HG02938 (cell line): Measurements from ENCODE around the gene HAP1.

Experiments
- ATAC-seq: cut with Tn5 transposase; IDR thresholded peaks from one replicate; pipeline ENCODE4 v1.9.1; 2021; ENCODE audit warnings: mild to moderate bottlenecking, moderate library complexity; ENCODE audit not compliant: unreplicated experiment

Gene HAP1

DNA sequence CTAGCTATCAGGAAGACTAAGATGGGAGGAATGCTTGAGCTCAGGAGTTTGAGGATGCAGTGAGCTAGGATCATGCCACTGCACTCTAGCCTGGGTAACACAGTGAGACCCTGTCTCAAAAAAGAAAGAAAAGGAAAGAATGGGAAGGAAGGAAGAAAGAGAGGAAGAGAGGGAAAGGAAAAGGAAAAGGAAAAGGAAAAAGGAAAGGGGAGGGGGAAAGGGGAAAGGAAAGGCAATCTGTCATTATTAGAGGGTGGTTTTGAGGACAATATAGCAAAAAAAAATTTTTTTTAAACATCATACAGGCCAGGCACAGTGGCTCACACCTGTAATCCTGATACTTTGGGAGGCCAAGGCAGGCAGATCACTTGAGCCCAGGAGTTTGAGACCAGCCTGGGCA is 31.7 kb upstream of the HAP1 start:
- no peak for ATAC-seq

DNA sequence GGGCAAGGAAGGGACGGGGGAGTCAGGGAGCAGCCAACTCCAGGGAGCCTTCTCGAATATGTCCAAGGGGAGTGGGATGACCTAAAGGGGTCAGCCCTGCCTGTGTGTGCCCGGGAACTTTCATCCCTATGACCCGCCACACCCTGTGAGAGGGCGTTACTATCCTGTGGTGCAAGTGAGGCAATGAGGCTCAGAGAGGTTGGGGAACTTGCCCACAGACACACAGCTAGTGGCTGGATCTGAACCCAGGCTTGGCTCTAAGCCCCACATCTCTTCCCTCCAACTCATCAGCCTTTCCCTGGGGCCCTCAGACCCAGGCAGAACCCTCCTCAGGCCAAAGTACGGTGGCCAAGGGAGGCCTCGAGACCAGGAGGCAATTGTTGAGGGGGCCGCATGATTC is 28.9 kb upstream of the HAP1 start:
- ATAC-seq: no peak

DNA sequence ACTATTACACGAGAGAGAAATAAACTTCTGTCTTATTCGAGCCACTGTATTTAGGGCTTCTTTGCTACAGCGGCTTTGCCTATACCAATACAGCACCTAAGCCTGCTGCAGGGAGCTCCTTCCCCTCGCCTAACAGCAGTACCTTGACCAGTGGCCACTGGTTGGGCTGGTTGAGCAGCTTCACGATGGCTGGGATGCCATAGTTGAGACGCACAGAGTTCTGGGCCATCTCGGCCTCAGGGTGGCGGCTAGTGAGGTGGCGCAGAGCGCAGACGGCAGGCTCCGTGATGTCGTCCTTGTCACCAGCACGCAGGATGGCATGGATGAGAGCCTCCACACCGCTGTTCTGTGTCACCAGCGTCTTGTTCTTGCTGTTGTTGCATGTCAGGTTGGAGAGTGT is 28.4 kb upstream of the HAP1 start:
- no peak for ATAC-seq

DNA sequence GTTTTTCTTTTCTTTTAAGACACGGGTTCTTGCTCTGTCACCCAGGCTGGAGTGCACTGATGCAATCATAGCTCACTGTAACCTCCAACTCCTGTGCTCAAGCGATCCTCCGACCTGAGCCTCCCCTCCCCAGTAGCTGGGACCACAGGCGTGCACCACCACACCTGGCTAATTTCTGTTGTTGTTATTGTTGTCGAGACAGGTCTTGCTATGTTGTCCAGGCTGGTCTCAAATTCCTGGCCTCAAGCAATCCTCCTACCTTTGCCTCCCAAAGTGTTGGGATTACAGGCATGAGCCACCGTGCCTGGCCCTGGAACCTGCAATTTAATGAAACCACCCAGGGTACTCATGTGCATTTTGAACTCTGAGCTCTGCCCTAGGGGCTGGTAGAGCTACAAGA is 27.9 kb upstream of the HAP1 start:
- ATAC-seq: no peak

DNA sequence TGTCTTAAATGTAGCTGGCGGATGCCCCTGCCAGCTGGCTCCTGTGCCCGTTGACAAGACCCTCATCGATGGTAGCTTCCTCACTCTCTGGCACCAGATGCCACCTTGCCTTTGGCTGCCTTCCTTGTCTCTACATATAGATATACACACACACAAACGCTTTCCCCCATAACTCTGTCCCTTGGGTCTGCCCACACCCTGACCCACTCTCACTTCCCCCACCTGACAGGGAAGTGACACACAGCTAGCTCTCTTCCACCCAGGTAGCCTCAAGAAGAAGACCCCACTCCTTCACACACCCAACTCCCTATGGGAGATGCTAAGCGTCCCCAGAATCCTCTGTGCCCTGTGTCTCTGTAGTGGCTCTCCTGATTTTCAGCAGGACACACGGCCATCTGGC is 26.4 kb upstream of the HAP1 start:
- ATAC-seq: no peak

DNA sequence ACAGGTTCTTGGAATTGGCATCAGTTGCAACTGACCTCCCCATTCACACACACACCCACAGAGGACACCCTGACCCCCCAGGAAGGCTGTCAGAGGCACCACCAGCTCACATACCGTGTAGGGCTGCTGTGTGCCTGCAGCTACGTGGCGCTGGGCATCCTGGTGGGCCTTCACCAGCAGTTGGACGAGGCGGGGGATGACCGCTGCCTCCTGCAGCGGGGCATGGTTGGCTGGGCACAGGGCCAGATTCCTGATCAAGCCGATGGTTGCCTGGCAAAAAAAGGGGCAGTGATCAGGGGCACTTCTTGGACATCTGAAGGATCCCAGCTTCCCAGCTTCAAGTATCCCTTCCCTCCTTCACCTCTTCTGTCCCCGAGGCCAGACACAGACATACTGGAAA is 24.2 kb upstream of the HAP1 start:
- ATAC-seq: no peak

DNA sequence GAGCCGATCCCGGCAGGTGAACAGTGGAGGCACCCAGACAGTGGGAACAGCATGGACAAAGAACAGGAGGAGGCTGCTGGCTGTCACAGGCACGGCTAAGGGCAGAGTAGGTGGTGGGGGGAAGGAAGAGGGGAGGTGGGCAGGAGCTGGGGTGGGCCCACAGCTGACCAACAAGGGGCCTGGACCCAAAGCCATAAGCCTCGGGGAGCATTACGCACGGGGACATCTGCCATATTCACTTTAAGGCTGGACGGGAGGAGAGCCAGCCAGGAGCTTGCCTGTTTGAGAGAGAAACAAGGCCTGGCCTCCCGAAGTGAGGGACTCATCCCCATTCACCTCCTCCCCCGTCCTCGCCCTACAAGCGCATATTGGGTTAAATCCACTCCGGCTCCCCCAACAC is 19.6 kb upstream of the HAP1 start:
- ATAC-seq: no peak

DNA sequence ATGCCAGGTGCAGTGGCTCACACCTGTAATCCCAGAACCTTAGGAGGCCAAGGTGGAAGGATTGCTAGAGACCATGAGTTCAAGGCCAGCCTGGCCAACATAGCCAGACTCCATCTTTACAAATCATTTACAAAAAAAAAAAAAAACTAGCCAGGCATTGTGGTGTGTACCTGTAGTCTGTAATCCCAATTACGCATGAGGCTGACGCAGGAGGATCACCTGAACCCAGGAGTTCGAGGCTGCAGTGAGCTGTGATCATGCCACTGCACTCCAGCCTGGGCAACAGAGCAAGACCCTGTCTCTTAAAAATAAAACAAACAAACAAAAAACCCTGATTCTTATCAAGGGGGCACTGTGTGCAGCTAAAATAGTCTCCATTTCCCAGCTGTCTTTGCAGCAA is 16.8 kb upstream of the HAP1 start:
- ATAC-seq: no peak

DNA sequence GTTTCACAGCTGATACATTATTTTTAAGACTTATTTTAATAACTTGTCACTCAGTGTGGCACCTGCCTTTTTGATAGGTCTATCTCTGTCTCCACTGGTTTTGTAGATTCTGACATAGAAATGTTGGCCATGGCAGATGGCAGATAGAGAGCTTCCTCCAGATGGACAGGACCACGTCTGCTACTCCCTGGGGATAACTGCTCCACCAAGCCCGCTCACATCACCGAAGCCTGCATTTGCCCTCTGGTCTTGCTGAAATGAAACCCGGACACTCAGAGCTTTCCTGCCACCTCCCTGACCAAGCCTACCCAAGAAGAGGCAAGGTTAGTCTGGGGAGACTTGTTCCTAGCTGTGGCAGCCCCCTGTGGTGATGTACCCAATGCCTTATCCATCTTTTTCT is 16.4 kb upstream of the HAP1 start:
- no peak for ATAC-seq

DNA sequence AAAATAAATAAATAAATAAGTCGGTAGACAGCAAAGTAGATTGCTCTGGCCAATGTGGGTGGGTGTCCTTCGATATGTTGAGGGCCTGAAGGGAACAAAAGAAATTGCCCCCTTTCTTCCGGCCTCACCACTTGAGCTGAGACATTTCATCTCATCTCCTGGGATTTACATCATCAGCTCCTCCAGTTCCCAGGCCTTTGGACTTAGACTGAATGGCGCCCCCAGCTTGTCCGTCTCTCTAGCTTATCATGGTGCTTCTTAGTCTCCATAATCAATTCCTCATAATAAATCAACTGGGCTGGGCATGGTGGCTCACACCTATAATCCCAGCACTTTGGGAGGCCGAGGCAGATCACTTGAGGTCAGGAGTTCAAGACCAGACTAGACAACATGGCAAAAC is 13.8 kb upstream of the HAP1 start:
- ATAC-seq: no peak

DNA sequence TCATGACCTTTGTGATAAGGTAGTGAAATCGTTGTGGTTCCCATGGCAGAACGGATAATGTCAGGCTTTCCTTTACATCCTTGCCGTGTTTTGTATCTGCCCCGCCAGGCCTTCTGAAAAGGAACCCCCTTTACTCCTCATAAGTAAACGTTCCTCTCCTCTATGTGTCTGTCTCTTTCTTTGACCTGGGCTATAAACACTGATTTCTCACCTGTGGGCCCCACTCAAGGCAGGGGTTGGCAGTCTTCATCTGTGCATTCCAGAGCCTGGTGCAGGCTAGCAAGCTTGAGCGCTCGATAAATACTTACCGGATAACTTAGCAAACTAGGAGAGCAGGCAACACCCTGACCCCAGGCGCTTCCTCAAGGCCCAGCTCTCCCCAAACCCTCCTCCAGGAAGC is 7.3 kb upstream of the HAP1 start:
- ATAC-seq: no peak

DNA sequence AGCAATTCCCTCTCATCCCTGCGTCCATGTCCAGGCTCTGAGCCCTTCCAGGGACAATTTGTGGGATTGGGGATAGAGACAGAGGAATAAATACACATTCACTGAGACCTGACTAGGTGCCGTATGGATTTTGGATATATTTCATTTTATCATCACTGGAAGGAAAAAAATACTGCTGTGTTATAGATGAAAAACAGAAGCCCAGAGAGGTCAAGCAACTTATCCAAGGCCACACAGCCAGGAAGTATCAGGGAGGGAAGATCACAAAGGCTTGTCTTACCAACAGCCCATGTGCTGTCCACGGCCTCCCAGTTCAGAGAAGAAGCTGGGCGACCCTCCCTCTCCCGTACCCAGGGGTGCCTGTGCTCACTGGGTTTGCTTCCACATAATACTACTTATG is 6.1 kb upstream of the HAP1 start:
- no peak for ATAC-seq

DNA sequence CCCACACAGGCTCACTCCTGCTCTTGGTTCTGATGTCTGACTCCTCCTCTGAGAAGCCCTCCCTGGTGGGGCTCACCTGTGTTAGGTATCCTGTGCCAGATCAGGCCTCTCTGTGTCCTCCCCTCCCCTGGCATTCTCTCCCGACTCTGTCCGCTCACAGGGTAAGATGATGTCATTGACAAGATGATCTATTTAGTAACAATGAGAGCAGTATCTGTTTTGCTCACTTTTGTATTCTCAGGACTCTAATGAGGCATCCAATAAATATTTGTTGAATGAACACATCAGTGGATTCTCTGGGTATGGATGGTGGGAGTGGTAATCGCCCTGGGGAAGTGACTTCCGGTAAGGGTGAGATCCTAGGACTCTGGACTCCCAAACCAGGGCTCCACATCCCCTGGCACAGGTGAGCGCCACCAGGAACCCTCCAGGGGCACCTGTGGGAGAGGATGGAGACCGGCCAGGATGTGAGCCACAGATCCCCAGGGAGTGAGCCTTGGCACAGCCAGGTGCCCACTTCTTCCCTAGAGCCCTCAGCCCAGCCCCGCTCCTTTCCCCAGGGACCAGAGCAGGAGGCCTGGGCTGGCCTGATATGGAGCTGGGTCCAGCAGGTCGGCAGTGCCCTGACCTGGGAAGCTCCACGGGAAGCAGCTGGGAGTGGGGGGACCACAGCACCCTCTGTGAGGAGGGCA is 5.4 kb upstream of the HAP1 start:
- ATAC-seq: no peak

DNA sequence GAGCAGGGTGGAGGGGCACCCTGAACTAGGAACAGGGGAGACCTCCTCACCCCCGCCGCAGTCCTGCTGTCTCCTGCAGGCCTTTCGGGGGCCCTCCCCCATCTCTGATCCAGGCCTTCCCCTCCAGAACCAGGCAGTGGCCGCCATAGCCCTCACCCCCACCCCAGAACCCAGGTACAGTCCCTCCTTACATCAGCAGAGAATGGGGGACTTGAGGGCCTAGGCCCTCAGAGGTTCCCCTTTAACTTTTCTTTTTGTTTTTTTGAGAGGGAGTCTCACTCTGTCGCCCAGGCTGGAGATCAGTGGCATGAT is 4.3 kb upstream of the HAP1 start:
- no peak for ATAC-seq

DNA sequence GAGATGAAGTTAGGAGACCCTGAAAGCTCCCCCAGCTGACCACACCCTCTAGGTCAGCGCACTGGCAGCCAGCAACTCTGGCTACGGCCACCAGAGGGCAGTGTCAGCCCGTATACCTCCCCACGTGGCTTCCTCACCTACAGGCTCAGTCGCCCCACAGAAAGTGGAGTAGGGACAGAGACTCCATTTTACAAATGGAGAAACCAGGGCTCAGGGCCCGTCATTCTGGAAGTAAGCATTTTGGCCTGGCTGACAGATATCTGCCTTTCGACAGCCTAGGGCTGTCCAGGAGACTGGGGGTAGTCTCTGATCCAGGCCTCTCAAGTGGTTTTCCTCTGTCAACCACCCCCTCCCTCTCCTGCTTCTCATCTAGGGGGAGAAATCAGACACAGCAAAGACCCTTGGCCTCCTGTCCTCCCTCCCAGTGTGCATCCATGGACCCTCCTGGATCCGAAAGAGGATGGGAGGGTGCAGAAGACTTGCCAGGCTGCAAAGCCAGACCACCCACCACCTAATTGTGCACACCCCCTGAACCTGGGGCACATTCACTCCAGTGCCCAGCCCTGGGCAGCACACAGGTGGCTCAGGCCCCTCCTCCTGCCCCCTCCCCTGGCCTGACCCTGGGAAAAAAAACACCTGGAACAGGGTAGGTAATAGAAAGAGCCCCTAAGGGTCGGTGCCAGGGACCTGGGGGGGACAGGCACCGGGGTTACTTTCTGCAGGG is 3.8 kb upstream of the HAP1 start:
- ATAC-seq: no peak

DNA sequence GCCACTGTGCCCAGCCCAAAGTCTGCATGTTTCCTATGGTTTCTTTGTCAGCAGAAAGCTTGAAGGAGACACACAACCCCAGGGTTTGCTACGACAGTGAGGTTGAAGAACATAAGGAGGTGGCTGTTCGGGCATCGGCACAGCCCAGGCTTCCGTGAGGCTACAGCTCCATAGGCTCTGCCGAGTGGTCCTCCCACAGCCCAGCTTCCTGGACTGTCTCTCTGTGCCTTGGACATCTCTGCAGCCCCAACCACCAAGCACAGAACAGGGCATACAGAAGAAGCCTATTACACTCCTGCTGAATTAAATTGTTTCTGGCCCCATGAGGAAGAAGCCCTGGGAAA is 3.2 kb upstream of the HAP1 start:
- ATAC-seq: no peak

DNA sequence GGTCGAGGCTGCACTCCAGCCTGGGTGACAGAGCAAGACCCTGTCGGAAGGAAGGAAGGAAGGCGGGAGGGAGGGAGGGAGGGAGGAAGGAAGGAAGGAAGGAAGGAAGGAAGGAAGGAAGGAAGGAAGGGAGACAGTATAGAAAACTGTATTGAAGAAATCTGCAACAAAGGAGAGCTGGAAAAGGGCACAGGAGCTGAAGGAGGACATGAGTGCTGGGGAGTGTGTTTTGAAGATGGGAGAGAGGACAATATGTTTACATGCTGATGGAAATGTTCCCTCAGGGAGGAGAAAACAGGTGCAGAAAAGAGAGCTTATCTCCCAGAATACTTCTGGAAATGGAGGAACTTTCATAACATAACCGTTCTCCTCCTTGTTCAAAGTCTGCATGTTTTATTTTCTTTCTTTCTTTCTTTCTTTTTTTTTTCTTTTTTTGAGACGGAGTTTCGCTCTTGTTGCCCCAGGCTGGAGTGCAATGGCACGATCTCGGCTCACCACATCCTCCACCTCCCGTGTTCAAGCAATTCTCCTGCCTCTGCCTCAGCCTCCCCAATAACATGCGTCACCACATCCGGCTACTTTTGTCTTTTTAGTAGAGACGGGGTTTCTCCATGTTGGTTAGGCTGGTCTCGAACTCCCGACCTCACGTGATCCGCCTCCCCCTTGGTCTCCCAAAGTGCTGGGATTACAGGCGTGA is 2.7 kb upstream of the HAP1 start:
- no peak for ATAC-seq

DNA sequence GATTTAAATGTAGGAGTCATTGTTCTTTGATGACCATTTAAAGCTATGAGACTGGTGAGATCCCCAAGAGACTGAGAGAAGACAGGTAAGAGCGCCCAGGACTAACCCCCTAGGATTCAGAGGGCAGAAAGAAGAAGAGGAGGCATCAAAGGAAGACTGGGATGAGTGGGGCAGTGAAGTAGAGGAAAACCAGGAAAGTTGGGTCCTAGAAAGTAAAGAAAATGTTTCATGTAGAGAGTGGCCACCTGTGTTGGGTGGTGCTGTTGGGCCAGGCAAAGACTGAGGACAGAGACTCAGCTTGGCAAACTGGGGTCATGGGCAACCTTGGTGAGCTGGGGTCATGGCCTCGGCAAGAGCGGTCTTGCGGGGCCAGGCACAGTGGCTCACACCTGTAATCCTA is 1.3 kb upstream of the HAP1 start:
- ATAC-seq: no peak

DNA sequence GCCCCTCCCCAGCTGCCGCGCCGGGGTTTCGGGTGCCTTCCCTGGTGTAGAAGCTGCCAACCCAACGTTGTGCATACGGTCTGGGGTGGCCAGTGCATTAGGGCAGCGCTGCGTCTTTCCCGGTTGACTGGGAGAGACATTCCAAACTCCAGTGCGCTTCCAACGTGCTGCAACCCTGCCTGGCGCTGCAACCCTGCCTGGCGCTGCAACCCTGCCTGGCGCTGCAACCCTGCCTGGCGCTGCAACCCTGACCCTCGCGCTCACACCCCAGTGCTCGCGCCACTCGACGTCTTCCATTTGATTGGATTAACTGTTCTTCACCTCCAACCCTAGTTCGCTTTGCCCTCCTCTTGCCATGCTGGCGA is 488 bp upstream of the HAP1 start:
- no peak for ATAC-seq

DNA sequence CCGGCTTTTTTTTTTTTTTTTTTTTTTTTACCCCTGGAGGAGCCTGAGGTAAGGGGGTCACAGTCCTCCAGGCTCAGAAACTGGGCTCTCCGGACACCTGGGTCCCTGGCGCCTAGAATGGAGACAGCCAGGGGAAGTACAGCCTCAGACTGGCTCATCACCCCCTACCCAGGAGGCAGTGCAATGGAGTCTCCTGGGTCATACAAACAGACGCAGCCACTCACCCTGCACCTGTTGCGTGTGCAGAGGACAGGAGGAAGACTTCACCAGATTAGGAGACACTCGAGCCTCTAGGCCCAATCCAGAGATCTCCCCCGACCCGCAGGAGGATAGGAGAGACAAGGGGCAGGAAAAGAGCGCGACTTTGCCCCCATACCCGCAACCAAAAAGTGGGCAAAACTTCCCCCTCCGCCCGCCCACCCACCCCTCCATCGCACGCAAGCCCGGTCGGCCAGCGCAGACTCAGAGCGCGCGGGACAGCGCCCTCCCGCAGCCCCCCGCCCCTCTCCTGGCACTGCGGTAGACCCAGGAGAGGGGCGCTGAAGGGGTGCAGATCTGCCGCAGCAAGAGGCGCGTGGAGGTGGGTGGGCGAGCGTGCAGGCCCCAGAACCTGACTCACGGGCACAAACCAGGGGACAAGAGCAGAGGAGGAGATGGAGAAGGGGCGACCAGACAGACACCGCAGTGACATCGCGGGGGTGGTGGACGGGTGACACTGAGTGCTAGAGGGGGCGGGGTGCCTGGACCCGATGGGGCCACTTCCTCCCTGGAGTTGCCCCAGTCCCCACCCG is 900 bp downstream of the HAP1 start:
- ATAC-seq: no peak

DNA sequence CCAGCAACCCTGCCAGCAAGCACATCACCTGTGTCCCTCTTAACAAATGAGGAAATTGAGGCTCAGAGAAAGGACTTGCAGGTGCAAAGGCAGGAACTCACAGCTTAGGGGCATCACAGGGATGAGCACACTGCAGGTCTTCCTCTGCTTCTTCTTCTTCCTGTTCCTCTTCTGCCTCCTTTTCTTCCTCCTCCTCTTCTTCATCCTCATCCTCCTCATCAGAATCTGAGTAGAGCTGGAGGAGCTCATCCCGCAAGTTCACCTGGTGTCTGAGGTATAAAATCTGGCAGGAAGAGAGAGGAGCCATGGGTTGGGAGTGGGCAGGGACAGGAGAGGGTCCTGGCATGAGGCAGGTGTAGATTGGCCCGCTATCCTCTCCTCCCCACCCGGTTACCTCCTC is 2.6 kb downstream of the HAP1 start:
- ATAC-seq: no peak

DNA sequence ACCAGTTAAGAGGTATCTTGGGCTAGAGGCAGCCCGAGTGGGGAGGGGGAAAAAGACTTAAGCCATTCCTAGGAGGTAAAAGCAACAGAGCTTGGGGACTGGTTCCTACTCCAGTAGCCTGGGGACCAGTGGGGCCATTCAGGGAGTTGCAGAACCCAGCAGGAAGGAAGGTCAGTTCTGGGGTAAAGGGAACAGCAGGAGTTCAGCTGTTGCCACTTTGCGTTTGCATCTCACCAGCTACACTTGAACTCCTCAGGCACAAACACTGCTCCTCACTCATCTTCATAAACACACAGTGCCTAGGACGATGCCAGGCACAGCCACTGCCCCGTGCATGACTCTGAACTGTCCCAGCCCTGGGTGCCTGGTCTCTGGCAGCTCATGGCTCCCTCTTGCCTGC is 4.0 kb downstream of the HAP1 start:
- ATAC-seq: no peak
